ACC112 (cell line): ENCODE results near the gene MAPRE3.

Experiments used
- H2AFZ ChIP-seq: fragments of 200-600 bp; sonication (generic); one replicate; pipeline ENCODE4 v1.6.0; 2017; ENCODE audit warnings: antibody characterized with exemption, low read length; ENCODE audit not compliant: unreplicated experiment
- H3K27ac ChIP-seq: fragments of 200-600 bp; sonication (generic); 2 replicates; pipeline ENCODE4 v1.5.1; 2014; ENCODE audit warnings: low read depth, mild to moderate bottlenecking, antibody characterized with exemption, low read length, moderate library complexity
- H3K27me3 ChIP-seq: fragments of 200-600 bp; sonication (generic); 2 replicates; pipeline ENCODE4 v1.6.1; 2014; ENCODE audit warnings: mild to moderate bottlenecking, antibody characterized with exemption, low read length, moderate library complexity, mixed read lengths; ENCODE audit not compliant: insufficient read depth
- H3K36me3 ChIP-seq: fragments of 200-600 bp; sonication (generic); 2 replicates; pipeline ENCODE4 v1.6.1; 2016; ENCODE audit warnings: mild to moderate bottlenecking, antibody characterized with exemption, low read length, moderate library complexity, mixed read lengths; ENCODE audit not compliant: insufficient read depth
- H3K4me1 ChIP-seq: fragments of 200-600 bp; sonication (generic); one replicate; pipeline ENCODE4 v1.6.1; 2016; ENCODE audit warnings: low read length, mixed read lengths; ENCODE audit not compliant: insufficient read depth, unreplicated experiment, control insufficient read depth
- H3K4me3 ChIP-seq: fragments of 200-600 bp; sonication (generic); 2 replicates; pipeline ENCODE4 v1.5.1; 2014; ENCODE audit warnings: mild to moderate bottlenecking, low read depth, low read length
- H3K79me2 ChIP-seq: fragments of 200-600 bp; sonication (generic); one replicate; pipeline ENCODE4 v1.6.0; 2016; ENCODE audit warnings: low read length; ENCODE audit not compliant: control insufficient read depth, unreplicated experiment, insufficient read depth

MAPRE3 gene

GRCh38 chr2:26934985-26935384 is 35.5 kb upstream of the MAPRE3 start:
- H3K27me3 ChIP-seq: peaks cover 43% of the 10 kb centered on the region
- H3K79me2 ChIP-seq: no peaks in the 10 kb centered on the region
- no peak overlapping the region for H3K4me3 ChIP-seq
- no peak overlapping the region for H2AFZ ChIP-seq
- no peaks in the 10 kb centered on the region for H3K4me1 ChIP-seq
- no peak overlapping the region for H3K27ac ChIP-seq
- H3K36me3 ChIP-seq: no peaks in the 10 kb centered on the region

GRCh38 chr2:26936855-26937254 is 33.6 kb upstream of the MAPRE3 start:
- Histone ChIP-seq H3K27ac (no peak overlapping the region), H3K36me3 (no peaks in the 10 kb centered on the region), H2AFZ (no peak overlapping the region), H3K4me1 (no peaks in the 10 kb centered on the region), H3K27me3 (peaks cover 39% of the 10 kb centered on the region), H3K4me3 (no peak overlapping the region), H3K79me2 (no peaks in the 10 kb centered on the region)

GRCh38 chr2:26938399-26939118 is 31.9 kb upstream of the MAPRE3 start:
- Histone ChIP-seq H3K4me1 (no peaks in the 10 kb centered on the region), H3K27ac (no peak overlapping the region), H2AFZ (no peak overlapping the region), H3K79me2 (no peaks in the 10 kb centered on the region), H3K4me3 (no peak overlapping the region), H3K36me3 (no peaks in the 10 kb centered on the region), H3K27me3 (peaks cover 28% of the 10 kb centered on the region)

GRCh38 chr2:26940001-26940400 is 30.4 kb upstream of the MAPRE3 start:
- Histone ChIP-seq H3K4me1 (no peaks in the 10 kb centered on the region), H3K27ac (no peak overlapping the region), H2AFZ (no peak overlapping the region), H3K79me2 (no peaks in the 10 kb centered on the region), H3K27me3 (peaks cover 19% of the 10 kb centered on the region), H3K36me3 (no peaks in the 10 kb centered on the region), H3K4me3 (no peak overlapping the region)

GRCh38 chr2:26941486-26941885 is 29.0 kb upstream of the MAPRE3 start:
- Histone ChIP-seq H3K36me3 (no peaks in the 10 kb centered on the region), H3K4me1 (no peaks in the 10 kb centered on the region), H3K27me3 (peaks cover 20% of the 10 kb centered on the region), H3K27ac (no peak overlapping the region), H3K4me3 (no peak overlapping the region), H3K79me2 (no peaks in the 10 kb centered on the region), H2AFZ (no peak overlapping the region)

GRCh38 chr2:26942543-26943295 is 27.7 kb upstream of the MAPRE3 start:
- H3K27ac ChIP-seq: no peak overlapping the region
- H3K36me3 ChIP-seq: no peaks in the 10 kb centered on the region
- H3K4me3 ChIP-seq: no peak overlapping the region
- H3K79me2 ChIP-seq: no peaks in the 10 kb centered on the region
- H3K27me3 ChIP-seq: peaks cover 22% of the 10 kb centered on the region
- peaks cover 4% of the 10 kb centered on the region for H3K4me1 ChIP-seq
- H2AFZ ChIP-seq: no peak overlapping the region

GRCh38 chr2:26945991-26946750 is 24.3 kb upstream of the MAPRE3 start:
- peaks cover 4% of the 10 kb centered on the region for H3K4me1 ChIP-seq
- H3K27ac ChIP-seq: no peak overlapping the region
- H3K4me3 ChIP-seq: no peak overlapping the region
- H2AFZ ChIP-seq: no peak overlapping the region
- no peaks in the 10 kb centered on the region for H3K36me3 ChIP-seq
- peaks cover 32% of the 10 kb centered on the region for H3K27me3 ChIP-seq
- no peaks in the 10 kb centered on the region for H3K79me2 ChIP-seq

- peaks cover 41% of the 10 kb centered on the region for H3K27me3 ChIP-seq
- H3K79me2 ChIP-seq: no peaks in the 10 kb centered on the region
- peaks cover 4% of the 10 kb centered on the region for H3K4me1 ChIP-seq
- no peak overlapping the region for H3K4me3 ChIP-seq
- no peaks in the 10 kb centered on the region for H3K36me3 ChIP-seq
- no peak overlapping the region for H2AFZ ChIP-seq
- H3K27ac ChIP-seq: no peak overlapping the region
These were observed 23.3 kb upstream of the MAPRE3 start for GRCh38 chr2:26946841-26947784.

GRCh38 chr2:26948800-26949199 is 21.6 kb upstream of the MAPRE3 start:
- H3K27me3 ChIP-seq: peaks cover 47% of the 10 kb centered on the region
- no peak overlapping the region for H3K27ac ChIP-seq

GRCh38 chr2:26950246-26950645 is 20.2 kb upstream of the MAPRE3 start:
- H3K36me3 ChIP-seq: no peaks in the 10 kb centered on the region
- H3K4me3 ChIP-seq: no peak overlapping the region
- no peaks in the 10 kb centered on the region for H3K79me2 ChIP-seq
- H3K27me3 ChIP-seq: peaks cover 56% of the 10 kb centered on the region
- no peak overlapping the region for H3K27ac ChIP-seq
- H3K4me1 ChIP-seq: peaks cover 4% of the 10 kb centered on the region
- no peak overlapping the region for H2AFZ ChIP-seq

More at GRCh38 chr2:26948800-26949199, 21.6 kb upstream of the MAPRE3 start:
- no peak overlapping the region for H2AFZ ChIP-seq
- no peaks in the 10 kb centered on the region for H3K36me3 ChIP-seq
- peaks cover 4% of the 10 kb centered on the region for H3K4me1 ChIP-seq
- H3K79me2 ChIP-seq: no peaks in the 10 kb centered on the region
- H3K4me3 ChIP-seq: no peak overlapping the region
